Brain microvascular endothelial cell (primary cell): Measurements from ENCODE around the gene RNF212.

Experiments
- DNase-seq: peaks from one replicate; pipeline ENCODE4 v3.0.0-alpha.2; 2020
- H3K27ac ChIP-seq: fragments of 250-450 bp; sonication (Bioruptor Pico); 2 replicates; pipeline ENCODE4 v1.5.1; 2020; ENCODE audit warnings: mild to moderate bottlenecking, moderate library complexity
- H3K27me3 ChIP-seq: fragments of 250-450 bp; sonication (Bioruptor Pico); replicated peaks from 2 replicates; pipeline ENCODE4 v1.5.1; 2020; ENCODE audit warnings: mild to moderate bottlenecking
- H3K36me3 ChIP-seq: fragments of 250-450 bp; sonication (Bioruptor Pico); replicated peaks from 2 replicates; pipeline ENCODE4 v1.5.1; 2020; ENCODE audit warnings: mild to moderate bottlenecking
- H3K4me3 ChIP-seq: 2 replicates; pipeline ENCODE4 v1.5.1; 2011; ENCODE audit warnings: low read depth, mild to moderate bottlenecking, control low read depth, low read length, moderate library complexity
- CTCF ChIP-seq: IDR thresholded peaks from 2 replicates; pipeline ENCODE4 v1.5.1; 2011; ENCODE audit warnings: low read depth, mild to moderate bottlenecking, moderate library complexity, low read length, control low read depth, inconsistent platforms; ENCODE audit errors: missing control alignments
- in situ Hi-C: cut with HindIII; loops from 2 replicates; pipeline ENCODE4 v1.10.0; 2017; ENCODE audit warnings: low sequenced_read_pairs, low pct_ligation_motif_present

RNF212 gene

GRCh38 chr4:1084796-1085403, 28.5 kb downstream of the RNF212 start:
- Histone ChIP-seq H3K36me3 (no peaks in the 10 kb centered on the region), H3K27me3 (no peaks in the 10 kb centered on the region), H3K4me3 (no peak overlapping the region), H3K27ac (no peak overlapping the region)
- no peak for DNase-seq
- no peak for TF ChIP-seq CTCF
- in situ Hi-C loops: no loop called here

GRCh38 chr4:1084394-1084793, 29.0 kb downstream of the RNF212 start:
- in situ Hi-C loops: no loop called here
- no peak for TF ChIP-seq CTCF
- no peak for DNase-seq
- Histone ChIP-seq H3K36me3 (no peaks in the 10 kb centered on the region), H3K27me3 (no peaks in the 10 kb centered on the region), H3K27ac (no peak overlapping the region), H3K4me3 (no peak overlapping the region)

- TF ChIP-seq CTCF: no peak
- Histone ChIP-seq H3K27me3 (no peaks in the 10 kb centered on the region), H3K4me3 (no peak overlapping the region), H3K27ac (no peak overlapping the region), H3K36me3 (no peaks in the 10 kb centered on the region)
- in situ Hi-C loops: no loop called here
- peak; percentile 44 for DNase-seq
Observed at GRCh38 chr4:1082215-1083182, 30.9 kb downstream of the RNF212 start.

- H3K27ac ChIP-seq: no peak overlapping the region
- no peaks in the 10 kb centered on the region for H3K27me3 ChIP-seq
- H3K36me3 ChIP-seq: no peaks in the 10 kb centered on the region
- no peak overlapping the region for H3K4me3 ChIP-seq
- DNase-seq: no peak
- TF ChIP-seq CTCF: no peak
- in situ Hi-C loops: no loop called here
Observed at GRCh38 chr4:1081689-1082040, 31.7 kb downstream of the RNF212 start.

- in situ Hi-C loops: no loop called here
- DNase-seq: no peak
- H3K36me3 ChIP-seq: no peaks in the 10 kb centered on the region
- H3K27ac ChIP-seq: no peak overlapping the region
- no peaks in the 10 kb centered on the region for H3K27me3 ChIP-seq
- no peak overlapping the region for H3K4me3 ChIP-seq
- TF ChIP-seq CTCF: no peak
Observed at GRCh38 chr4:1080961-1081688, 32.2 kb downstream of the RNF212 start.
